ENCODE data around the gene RAB3GAP1.
"Not testable (repeated sequence)": the region's sequence is repeated elsewhere in the genome, so short reads cannot be mapped to it uniquely, and the experiment has no call there.

The RAB3GAP1 gene

DNA sequence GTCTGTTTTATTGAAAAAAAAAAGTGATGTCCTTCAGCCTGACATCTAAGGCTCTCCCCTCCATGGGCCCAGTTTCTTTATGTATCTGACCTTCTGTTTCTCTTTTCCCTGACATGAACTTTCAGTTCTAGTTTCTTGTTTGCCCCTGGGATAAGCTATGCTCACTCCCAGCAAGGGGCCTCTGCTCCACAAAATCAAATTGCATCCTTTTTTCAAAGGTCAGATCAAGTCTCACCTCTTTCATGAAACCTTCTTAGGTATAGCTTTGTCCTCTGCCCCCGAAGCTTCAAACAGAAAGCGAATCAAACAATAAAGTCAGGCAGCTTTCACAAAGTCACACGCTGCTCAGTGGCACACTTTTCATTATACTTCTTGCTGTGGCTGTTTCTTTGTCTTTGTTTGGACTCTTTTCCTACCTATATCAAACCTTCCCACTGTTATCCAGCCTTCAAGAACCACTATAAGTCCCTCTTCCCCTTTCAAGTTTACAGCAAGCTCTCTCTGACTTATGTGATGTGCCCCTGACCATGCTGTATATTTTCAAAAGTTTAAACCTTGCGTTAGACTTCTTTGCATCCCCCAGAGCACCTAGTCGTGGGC is 28.1 kb upstream of the RAB3GAP1 start:
- no peak overlapping the region for H3K27ac ChIP-seq (ENCODE audit: low read depth, low read length)
- H3K9ac ChIP-seq (ENCODE audit: low read length in 5 of 5): no peak overlapping the region
- H3K36me3 ChIP-seq (ENCODE audit: control insufficient read depth in 5 of 5, insufficient read depth in 5 of 5, low read length in 5 of 5): no peaks in the 10 kb centered on the region
- H3K9me3 ChIP-seq (ENCODE audit: control insufficient read depth in 5 of 5, low read length in 5 of 5): no peaks in the 10 kb centered on the region
- H3K4me3 ChIP-seq (ENCODE audit: low read depth in 1 of 5, low read length in 5 of 5): no peak overlapping the region
- no peaks in the 10 kb centered on the region for H3K27me3 ChIP-seq (ENCODE audit: control insufficient read depth in 5 of 5, insufficient read depth in 4 of 5, low read length in 5 of 5)
- H3K4me1 ChIP-seq (ENCODE audit: control insufficient read depth in 5 of 5, insufficient read depth in 5 of 5, low read length in 5 of 5): no peaks in the 10 kb centered on the region

DNA sequence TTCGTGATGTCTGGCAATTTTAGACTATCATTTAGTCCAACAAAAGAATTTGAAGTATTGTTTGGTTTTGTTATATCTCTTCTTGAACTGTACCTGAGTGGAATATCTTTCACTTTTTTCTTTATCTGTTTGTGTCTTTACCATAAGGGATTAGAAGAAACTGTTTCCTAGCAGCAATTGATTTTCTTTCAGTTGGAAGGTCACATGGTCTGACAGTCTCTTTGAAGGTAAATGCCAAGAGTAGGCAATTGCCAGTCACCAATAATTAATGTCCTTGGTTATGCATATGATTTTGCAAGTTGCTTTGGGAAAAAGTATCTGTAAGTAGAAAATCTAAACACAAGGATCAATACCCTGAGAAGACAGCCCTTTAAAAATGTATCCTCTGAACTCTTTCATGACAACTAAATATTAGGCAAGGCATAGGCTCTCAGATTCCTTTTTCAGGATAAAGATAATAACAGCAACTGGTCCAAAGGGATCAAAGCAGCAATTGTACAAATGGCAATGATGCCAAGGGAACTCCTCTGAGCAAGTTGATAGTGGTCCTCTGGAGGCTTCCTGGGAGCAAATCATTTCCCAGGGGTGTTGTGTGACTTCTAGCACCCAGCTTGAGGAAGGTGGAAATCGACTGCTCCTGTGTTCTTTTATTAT is 22.5 kb upstream of the RAB3GAP1 start:
- Histone ChIP-seq H3K27me3 (ENCODE audit: control insufficient read depth in 5 of 5, insufficient read depth in 4 of 5, low read length in 5 of 5) (no peaks in the 10 kb centered on the region), H3K36me3 (ENCODE audit: control insufficient read depth in 5 of 5, insufficient read depth in 5 of 5, low read length in 5 of 5) (no peaks in the 10 kb centered on the region), H3K27ac (ENCODE audit: low read depth, low read length) (no peak overlapping the region), H3K4me1 (ENCODE audit: control insufficient read depth in 5 of 5, insufficient read depth in 5 of 5, low read length in 5 of 5) (no peaks in the 10 kb centered on the region), H3K4me3 (ENCODE audit: low read depth in 1 of 5, low read length in 5 of 5) (no peak overlapping the region), H3K9ac (ENCODE audit: low read length in 5 of 5) (no peak overlapping the region), H3K9me3 (ENCODE audit: control insufficient read depth in 5 of 5, low read length in 5 of 5) (no peaks in the 10 kb centered on the region)

GRCh38 chr2:135030826-135031225 is 21.3 kb upstream of the RAB3GAP1 start:
- Histone ChIP-seq H3K36me3 (ENCODE audit: control insufficient read depth in 5 of 5, insufficient read depth in 5 of 5, low read length in 5 of 5) (no peaks in the 10 kb centered on the region), H3K4me3 (ENCODE audit: low read depth in 1 of 5, low read length in 5 of 5) (no peak overlapping the region), H3K9ac (ENCODE audit: low read length in 5 of 5) (no peak overlapping the region), H3K27me3 (ENCODE audit: control insufficient read depth in 5 of 5, insufficient read depth in 4 of 5, low read length in 5 of 5) (no peaks in the 10 kb centered on the region), H3K27ac (ENCODE audit: low read depth, low read length) (no peak overlapping the region), H3K9me3 (ENCODE audit: control insufficient read depth in 5 of 5, low read length in 5 of 5) (no peaks in the 10 kb centered on the region), H3K4me1 (ENCODE audit: control insufficient read depth in 5 of 5, insufficient read depth in 5 of 5, low read length in 5 of 5) (no peaks in the 10 kb centered on the region)

GRCh38 chr2:135033216-135033615 is 18.9 kb upstream of the RAB3GAP1 start:
- not testable (repeated sequence) for H3K9me3 ChIP-seq (ENCODE audit: control insufficient read depth in 5 of 5, low read length in 5 of 5); H3K27me3 ChIP-seq (ENCODE audit: control insufficient read depth in 5 of 5, insufficient read depth in 4 of 5, low read length in 5 of 5)

DNA sequence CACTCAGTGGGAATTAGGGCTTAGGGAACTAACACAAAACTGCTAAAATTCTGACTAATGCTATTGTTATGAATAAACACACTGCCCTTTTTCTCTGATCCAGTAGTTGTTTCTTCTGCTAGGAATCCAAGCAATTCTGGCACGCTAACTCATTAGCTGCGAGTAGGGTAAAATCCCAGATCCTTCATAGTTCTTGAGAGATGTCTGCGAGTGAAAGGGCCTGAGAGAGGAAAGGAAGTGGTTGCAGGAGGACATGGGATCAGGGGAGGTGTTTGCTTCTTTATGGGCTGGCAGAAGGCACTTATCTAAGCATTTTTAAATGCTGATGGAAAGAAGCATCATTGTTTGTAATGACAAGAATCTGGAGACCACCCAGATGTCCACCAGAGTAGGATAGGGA is 14.3 kb upstream of the RAB3GAP1 start:
- H3K4me1 ChIP-seq (ENCODE audit: control insufficient read depth in 5 of 5, insufficient read depth in 5 of 5, low read length in 5 of 5): no peaks in the 10 kb centered on the region
- H3K27ac ChIP-seq (ENCODE audit: low read depth, low read length): no peak overlapping the region
- no peaks in the 10 kb centered on the region for H3K9me3 ChIP-seq (ENCODE audit: control insufficient read depth in 5 of 5, low read length in 5 of 5)
- no peak overlapping the region for H3K9ac ChIP-seq (ENCODE audit: low read length in 5 of 5)
- no peaks in the 10 kb centered on the region for H3K27me3 ChIP-seq (ENCODE audit: control insufficient read depth in 5 of 5, insufficient read depth in 4 of 5, low read length in 5 of 5)
- no peak overlapping the region for H3K4me3 ChIP-seq (ENCODE audit: low read depth in 1 of 5, low read length in 5 of 5)
- H3K36me3 ChIP-seq (ENCODE audit: control insufficient read depth in 5 of 5, insufficient read depth in 5 of 5, low read length in 5 of 5): no peaks in the 10 kb centered on the region

More at GRCh38 chr2:135033216-135033615, 18.9 kb upstream of the RAB3GAP1 start:
- not testable (repeated sequence) for H3K36me3 ChIP-seq (ENCODE audit: control insufficient read depth in 5 of 5, insufficient read depth in 5 of 5, low read length in 5 of 5); H3K4me3 ChIP-seq (ENCODE audit: low read depth in 1 of 5, low read length in 5 of 5); H3K27ac ChIP-seq (ENCODE audit: low read depth, low read length); H3K9ac ChIP-seq (ENCODE audit: low read length in 5 of 5); H3K4me1 ChIP-seq (ENCODE audit: control insufficient read depth in 5 of 5, insufficient read depth in 5 of 5, low read length in 5 of 5)

- no peak overlapping the region for H3K4me3 ChIP-seq (ENCODE audit: low read depth in 1 of 5, low read length in 5 of 5)
- H3K9me3 ChIP-seq (ENCODE audit: control insufficient read depth in 5 of 5, low read length in 5 of 5): no peaks in the 10 kb centered on the region
- no peaks in the 10 kb centered on the region for H3K4me1 ChIP-seq (ENCODE audit: control insufficient read depth in 5 of 5, insufficient read depth in 5 of 5, low read length in 5 of 5)
- H3K9ac ChIP-seq (ENCODE audit: low read length in 5 of 5): no peak overlapping the region
- peaks cover 0 to 3% (median 0%) of the 10 kb centered on the region in 5 donors for H3K27me3 ChIP-seq (ENCODE audit: control insufficient read depth in 5 of 5, insufficient read depth in 4 of 5, low read length in 5 of 5)
- H3K36me3 ChIP-seq (ENCODE audit: control insufficient read depth in 5 of 5, insufficient read depth in 5 of 5, low read length in 5 of 5): no peaks in the 10 kb centered on the region
- no peak overlapping the region for H3K27ac ChIP-seq (ENCODE audit: low read depth, low read length)
Measured at GRCh38 chr2:135043345-135043744, 8.7 kb upstream of the RAB3GAP1 start.

DNA sequence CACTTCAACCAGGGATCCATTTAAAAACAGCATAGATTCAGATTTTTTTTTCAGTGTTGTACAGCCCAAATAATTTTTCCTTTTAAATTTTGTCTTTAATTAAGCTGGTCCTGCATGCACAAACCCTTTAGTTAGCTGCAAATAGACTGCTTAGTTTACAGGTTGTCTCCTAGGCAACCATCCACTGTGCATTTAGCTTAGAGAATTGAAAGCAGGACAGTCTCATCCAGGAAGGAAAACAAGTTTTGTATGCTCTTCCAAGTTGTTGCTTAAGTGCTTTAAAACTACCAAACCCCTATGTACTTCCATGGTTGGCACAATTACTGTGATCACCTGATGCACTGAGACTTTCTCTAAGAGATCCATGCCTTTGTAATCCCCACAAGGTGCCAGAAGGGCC is 4.8 kb upstream of the RAB3GAP1 start, which contains the start of gene MAP3K19:
TSS of gene MAP3K19 (minus strand) at position 148 of the 400 bp plus-strand sequence. CDS start 22,800 bp downstream, outside the sequence.
- Histone ChIP-seq H3K4me1 (ENCODE audit: control insufficient read depth in 5 of 5, insufficient read depth in 5 of 5, low read length in 5 of 5) (peaks cover 0 to 4% (median 3%) of the 10 kb centered on the region in 5 donors), H3K4me3 (ENCODE audit: low read depth in 1 of 5, low read length in 5 of 5) (no peak within 1 kb of the TSS), H3K36me3 (ENCODE audit: control insufficient read depth in 5 of 5, insufficient read depth in 5 of 5, low read length in 5 of 5) (no peaks in the 10 kb centered on the region), H3K27me3 (ENCODE audit: control insufficient read depth in 5 of 5, insufficient read depth in 4 of 5, low read length in 5 of 5) (peaks cover 0 to 3% (median 0%) of the 10 kb centered on the region in 5 donors), H3K9ac (ENCODE audit: low read length in 5 of 5) (no peak within 1 kb of the TSS), H3K27ac (ENCODE audit: low read depth, low read length) (no peak within 1 kb of the TSS), H3K9me3 (ENCODE audit: control insufficient read depth in 5 of 5, low read length in 5 of 5) (no peaks in the 10 kb centered on the region)

DNA sequence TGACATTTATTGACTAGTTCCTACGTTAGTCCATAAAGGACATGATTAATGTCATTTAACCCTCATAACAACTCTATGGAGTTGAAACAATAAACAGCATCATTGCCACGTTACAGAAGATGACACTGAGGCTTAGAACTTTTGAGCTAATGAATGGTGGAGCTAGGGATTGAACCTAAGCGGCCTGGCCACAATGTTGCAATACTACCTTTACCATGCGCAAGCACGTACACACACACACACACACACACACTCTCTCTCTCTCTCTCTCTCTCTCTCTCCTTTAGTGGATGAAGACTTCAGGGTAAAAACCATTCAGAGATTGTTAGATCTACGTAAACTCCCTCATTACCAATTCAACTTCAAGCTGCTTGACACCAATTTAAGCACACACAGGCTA is 4.0 kb upstream of the RAB3GAP1 start:
- H3K27ac ChIP-seq (ENCODE audit: low read depth, low read length): no peak overlapping the region
- no peaks in the 10 kb centered on the region for H3K9me3 ChIP-seq (ENCODE audit: control insufficient read depth in 5 of 5, low read length in 5 of 5)
- no peaks in the 10 kb centered on the region for H3K36me3 ChIP-seq (ENCODE audit: control insufficient read depth in 5 of 5, insufficient read depth in 5 of 5, low read length in 5 of 5)
- no peak overlapping the region for H3K9ac ChIP-seq (ENCODE audit: low read length in 5 of 5)
- peaks cover 0 to 9% (median 7%) of the 10 kb centered on the region in 5 donors for H3K4me1 ChIP-seq (ENCODE audit: control insufficient read depth in 5 of 5, insufficient read depth in 5 of 5, low read length in 5 of 5)
- no peak overlapping the region for H3K4me3 ChIP-seq (ENCODE audit: low read depth in 1 of 5, low read length in 5 of 5)
- H3K27me3 ChIP-seq (ENCODE audit: control insufficient read depth in 5 of 5, insufficient read depth in 4 of 5, low read length in 5 of 5): peaks cover 0 to 3% (median 0%) of the 10 kb centered on the region in 5 donors

GRCh38 chr2:135050132-135050531 is 2.0 kb upstream of the RAB3GAP1 start:
- H3K27ac ChIP-seq (ENCODE audit: low read depth, low read length): no peak overlapping the region
- H3K4me3 ChIP-seq (ENCODE audit: low read depth in 1 of 5, low read length in 5 of 5): no peak overlapping the region
- no peaks in the 10 kb centered on the region for H3K9me3 ChIP-seq (ENCODE audit: control insufficient read depth in 5 of 5, low read length in 5 of 5)
- H3K36me3 ChIP-seq (ENCODE audit: control insufficient read depth in 5 of 5, insufficient read depth in 5 of 5, low read length in 5 of 5): no peaks in the 10 kb centered on the region
- H3K9ac ChIP-seq (ENCODE audit: low read length in 5 of 5): no peak overlapping the region
- peaks cover 0 to 27% (median 26%) of the 10 kb centered on the region in 5 donors for H3K4me1 ChIP-seq (ENCODE audit: control insufficient read depth in 5 of 5, insufficient read depth in 5 of 5, low read length in 5 of 5)
- H3K27me3 ChIP-seq (ENCODE audit: control insufficient read depth in 5 of 5, insufficient read depth in 4 of 5, low read length in 5 of 5): no peaks in the 10 kb centered on the region

GRCh38 chr2:135050684-135051083 is 1.4 kb upstream of the RAB3GAP1 start:
- H3K9me3 ChIP-seq (ENCODE audit: control insufficient read depth in 5 of 5, low read length in 5 of 5): no peaks in the 10 kb centered on the region
- H3K27ac ChIP-seq (ENCODE audit: low read depth, low read length): no peak overlapping the region
- no peak overlapping the region for H3K9ac ChIP-seq (ENCODE audit: low read length in 5 of 5)
- no peaks in the 10 kb centered on the region for H3K27me3 ChIP-seq (ENCODE audit: control insufficient read depth in 5 of 5, insufficient read depth in 4 of 5, low read length in 5 of 5)
- peaks cover 0 to 30% (median 26%) of the 10 kb centered on the region in 5 donors for H3K4me1 ChIP-seq (ENCODE audit: control insufficient read depth in 5 of 5, insufficient read depth in 5 of 5, low read length in 5 of 5)
- H3K36me3 ChIP-seq (ENCODE audit: control insufficient read depth in 5 of 5, insufficient read depth in 5 of 5, low read length in 5 of 5): no peaks in the 10 kb centered on the region
- no peak overlapping the region for H3K4me3 ChIP-seq (ENCODE audit: low read depth in 1 of 5, low read length in 5 of 5)
